HUDEP-2 (cell line): ENCODE measurements around the gene GRK6.

Experiments used
- DNase-seq, 76 experiments: peaks; one replicate each; lab custom pipeline; 2025; ENCODE audit not compliant: unreplicated experiment in 76 of 76; lab: John Stamatoyannopoulos, UW

GRK6 gene

GRCh38 chr5:177468329-177468684, 41.8 kb downstream of the GRK6 start:
- no peak for DNase-seq

- DNase-seq: no peak
These were observed 42.5 kb downstream of the GRK6 start for GRCh38 chr5:177468685-177469628.

- no peak for DNase-seq
These were observed 43.5 kb downstream of the GRK6 start for GRCh38 chr5:177469750-177470525.

GRCh38 chr5:177470759-177471536, 44.5 kb downstream of the GRK6 start:
- DNase-seq: no peak

- DNase-seq: peak in 1 of 76 experiments; percentile 23
These were observed 45.3 kb downstream of the GRK6 start for GRCh38 chr5:177471610-177472356.

GRCh38 chr5:177472460-177473442, 46.3 kb downstream of the GRK6 start:
- no peak for DNase-seq

- peak in 1 of 76 experiments; percentile 28 for DNase-seq
These were observed 47.0 kb downstream of the GRK6 start, which contains the start of gene DBN1 for GRCh38 chr5:177473443-177474001. DBN1 (minus strand) TSS chr5:177473634; CDS start chr5:177473521, 113 bp downstream.

- DNase-seq: no peak
These were observed 47.6 kb downstream of the GRK6 start for GRCh38 chr5:177474002-177474476.

GRCh38 chr5:177474846-177475562, 48.5 kb downstream of the GRK6 start:
- DNase-seq: no peak

- DNase-seq: no peak
These were observed 49.3 kb downstream of the GRK6 start for GRCh38 chr5:177475563-177476427.

- peak in 11 of 76 experiments; percentile 5 to 40 (median 20) for DNase-seq
These were observed 50.2 kb downstream of the GRK6 start for GRCh38 chr5:177476531-177477233.

- DNase-seq: no peak
These were observed 51.4 kb downstream of the GRK6 start for GRCh38 chr5:177477701-177478477.

- peak in 74 of 76 experiments; percentile 37 to 94 (median 86) for DNase-seq
These were observed 52.5 kb downstream of the GRK6 start for GRCh38 chr5:177478711-177479646.

GRCh38 chr5:177479774-177480173, 53.3 kb downstream of the GRK6 start:
- DNase-seq: no peak
